Islet precursor cell (in vitro differentiated cells): ENCODE results near the gene HTR3C.
A peak's percentile ranks its signal among the peaks of the same experiment; 100 is the strongest.
"Not testable (repeated sequence)": the region's sequence is repeated elsewhere in the genome, so short reads cannot be mapped to it uniquely, and the experiment has no call there.

Experiments
- DNase-seq: peaks from one replicate; pipeline ENCODE4 v3.0.0-alpha.2; 2018

HTR3C gene, protein sequence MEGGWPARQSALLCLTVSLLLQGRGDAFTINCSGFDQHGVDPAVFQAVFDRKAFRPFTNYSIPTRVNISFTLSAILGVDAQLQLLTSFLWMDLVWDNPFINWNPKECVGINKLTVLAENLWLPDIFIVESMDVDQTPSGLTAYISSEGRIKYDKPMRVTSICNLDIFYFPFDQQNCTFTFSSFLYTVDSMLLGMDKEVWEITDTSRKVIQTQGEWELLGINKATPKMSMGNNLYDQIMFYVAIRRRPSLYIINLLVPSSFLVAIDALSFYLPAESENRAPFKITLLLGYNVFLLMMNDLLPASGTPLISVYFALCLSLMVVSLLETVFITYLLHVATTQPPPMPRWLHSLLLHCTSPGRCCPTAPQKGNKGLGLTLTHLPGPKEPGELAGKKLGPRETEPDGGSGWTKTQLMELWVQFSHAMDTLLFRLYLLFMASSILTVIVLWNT

DNA sequence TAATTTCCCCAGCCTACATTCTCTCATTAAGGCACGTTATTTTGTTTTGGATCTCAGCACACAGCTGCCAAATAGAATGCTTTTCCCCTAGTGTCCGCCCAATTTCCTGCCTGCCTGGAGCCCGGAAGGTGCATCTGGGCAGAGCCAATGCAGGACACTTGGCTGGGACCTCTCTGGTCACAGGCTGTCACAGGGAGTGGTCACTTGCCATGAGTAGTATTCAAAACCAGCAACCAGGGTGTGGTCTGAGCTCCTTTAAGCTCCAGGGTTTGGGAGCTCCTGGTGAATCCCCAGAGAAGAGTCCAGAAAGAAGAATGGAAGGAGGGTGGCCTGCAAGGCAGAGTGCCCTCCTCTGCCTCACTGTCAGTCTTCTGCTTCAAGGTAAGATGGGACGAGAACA is at the start of gene HTR3C:
Gene HTR3C, plus strand, starts transcription at position 281 of the 400 bp plus-strand sequence. Its CDS starts 34 bp downstream, at position 315.
- no peak for DNase-seq

DNA sequence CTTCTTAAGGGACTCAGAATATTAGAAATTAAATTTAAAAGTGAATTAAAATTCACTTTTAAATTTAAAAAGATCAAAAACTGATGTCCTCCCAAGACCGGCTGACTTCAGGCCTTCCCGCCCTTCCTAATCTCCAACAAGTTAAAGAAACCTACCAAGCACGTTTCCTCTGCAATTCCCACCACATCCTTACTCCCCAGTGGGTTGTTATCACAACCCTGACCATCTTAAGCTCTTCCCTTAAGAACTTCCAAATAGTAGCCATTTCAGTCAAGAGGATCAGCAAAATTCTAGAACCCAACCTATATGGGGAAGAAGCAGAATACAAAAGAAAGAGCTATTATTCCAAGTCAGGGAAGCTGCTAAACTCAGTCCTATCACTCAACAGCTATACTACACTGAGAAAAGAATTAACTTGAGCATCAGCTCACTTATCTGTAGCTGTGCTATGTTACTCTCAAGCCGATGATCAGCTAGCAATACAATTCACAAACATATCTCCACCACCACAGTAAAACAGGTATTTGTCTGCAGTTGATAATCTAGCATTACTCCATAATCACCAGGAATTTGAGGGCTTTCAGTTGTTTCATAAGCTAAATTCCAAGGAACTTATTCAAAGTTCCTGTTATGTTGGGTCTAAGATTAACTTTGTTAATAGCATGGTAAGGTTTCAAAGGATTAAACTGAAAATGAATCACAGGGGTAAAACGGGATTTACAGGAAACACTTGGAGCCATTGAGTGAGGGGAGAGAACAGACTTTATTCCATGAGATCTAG is 49.5 kb upstream of the HTR3C start:
- no peak for DNase-seq

DNA sequence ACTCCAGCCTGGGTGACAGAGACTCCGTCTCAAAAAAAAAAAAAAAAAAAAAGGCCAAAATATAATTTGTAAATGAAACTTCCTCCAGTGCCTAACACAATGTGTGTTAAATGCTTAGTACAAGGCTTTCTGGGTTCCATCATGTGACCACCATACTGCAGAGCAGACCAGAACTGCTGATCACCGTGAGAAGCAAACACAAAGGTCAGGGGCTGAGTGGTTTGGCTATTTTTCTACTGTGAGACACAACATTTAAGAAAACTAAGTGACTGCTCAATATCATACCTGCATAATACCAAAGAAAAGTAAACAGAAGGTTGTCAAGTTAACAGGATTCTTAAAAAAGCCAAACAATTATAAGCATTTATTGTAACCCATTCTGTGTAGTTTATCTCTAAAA is 48.4 kb upstream of the HTR3C start:
- DNase-seq = no peak

DNA sequence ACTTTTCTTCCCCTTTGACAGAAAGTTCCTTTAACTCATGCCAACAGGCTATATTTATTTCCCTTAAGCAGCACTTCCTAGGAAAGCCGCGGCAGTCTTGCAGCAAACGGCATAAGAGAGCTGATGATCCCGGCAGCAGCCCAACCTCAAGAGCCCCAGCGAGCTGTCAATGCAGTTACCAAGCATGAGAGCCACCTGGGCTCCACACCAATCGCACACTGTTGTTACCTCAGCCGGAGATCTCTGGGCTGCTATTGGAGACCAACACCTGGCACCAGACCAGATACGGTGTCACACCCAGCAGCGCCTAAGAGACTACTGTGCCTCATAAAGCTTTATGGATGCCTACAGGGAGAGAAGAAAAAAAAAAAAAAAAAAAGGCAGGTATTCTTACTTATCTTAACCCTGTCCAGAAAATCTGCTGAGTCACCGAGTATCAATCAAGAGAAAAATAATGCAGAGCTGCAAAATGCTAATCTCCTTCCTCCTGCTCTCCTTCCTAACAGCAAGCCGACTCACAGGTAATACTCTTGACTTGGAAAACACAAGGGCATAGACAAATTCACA is 46.8 kb upstream of the HTR3C start:
- DNase-seq = peak; percentile 71

DNA sequence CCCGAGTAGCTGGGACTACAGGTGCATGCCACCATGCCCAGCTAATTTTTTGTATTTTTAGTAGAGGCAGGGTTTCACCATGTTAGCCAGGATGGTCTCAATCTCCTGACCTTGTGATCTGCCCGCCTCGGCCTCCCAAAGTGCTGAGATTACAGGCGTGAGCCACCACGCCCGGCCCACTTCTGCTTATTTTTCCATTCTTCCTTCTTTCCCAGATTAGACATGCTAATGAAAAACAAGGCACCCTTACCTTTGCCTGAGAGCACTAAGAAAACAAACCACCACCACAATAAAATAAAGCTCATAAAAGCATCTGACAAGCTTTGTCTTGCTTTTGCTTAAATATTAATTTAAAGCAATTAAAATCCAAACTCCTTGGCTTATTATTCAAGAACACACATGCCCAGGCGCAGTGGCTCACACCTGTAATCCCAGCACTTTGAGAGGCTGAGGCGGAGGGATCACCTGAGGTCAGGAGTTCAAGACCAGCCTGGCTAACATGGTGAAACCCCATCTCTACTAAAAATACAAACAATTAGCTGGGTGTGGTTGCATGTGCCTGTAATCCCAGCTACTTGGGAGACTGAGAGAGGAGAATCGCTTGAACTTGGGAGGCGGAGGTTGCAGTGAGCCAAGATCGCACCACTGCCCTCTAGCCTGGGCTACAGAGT is 45.6 kb upstream of the HTR3C start:
- not testable (repeated sequence) for DNase-seq

DNA sequence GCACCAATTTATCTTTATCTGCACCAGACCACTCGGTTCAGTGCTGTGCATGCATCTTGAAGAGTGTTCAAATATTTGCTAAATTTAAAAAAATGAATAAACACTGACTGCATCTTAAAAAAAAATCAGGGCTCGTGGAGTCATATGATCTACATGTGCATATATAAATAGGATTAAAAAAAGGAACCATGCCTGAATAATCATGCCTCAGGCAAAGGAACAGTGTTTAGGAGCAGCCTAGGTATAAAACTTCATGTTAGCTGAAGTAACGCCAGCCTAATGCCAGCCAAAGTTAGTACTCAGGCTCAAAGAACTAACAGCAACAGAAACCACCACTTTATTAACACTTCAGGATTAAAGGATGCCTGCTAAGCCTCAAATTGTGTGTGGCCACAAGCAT is 44.7 kb upstream of the HTR3C start:
- DNase-seq = no peak

DNA sequence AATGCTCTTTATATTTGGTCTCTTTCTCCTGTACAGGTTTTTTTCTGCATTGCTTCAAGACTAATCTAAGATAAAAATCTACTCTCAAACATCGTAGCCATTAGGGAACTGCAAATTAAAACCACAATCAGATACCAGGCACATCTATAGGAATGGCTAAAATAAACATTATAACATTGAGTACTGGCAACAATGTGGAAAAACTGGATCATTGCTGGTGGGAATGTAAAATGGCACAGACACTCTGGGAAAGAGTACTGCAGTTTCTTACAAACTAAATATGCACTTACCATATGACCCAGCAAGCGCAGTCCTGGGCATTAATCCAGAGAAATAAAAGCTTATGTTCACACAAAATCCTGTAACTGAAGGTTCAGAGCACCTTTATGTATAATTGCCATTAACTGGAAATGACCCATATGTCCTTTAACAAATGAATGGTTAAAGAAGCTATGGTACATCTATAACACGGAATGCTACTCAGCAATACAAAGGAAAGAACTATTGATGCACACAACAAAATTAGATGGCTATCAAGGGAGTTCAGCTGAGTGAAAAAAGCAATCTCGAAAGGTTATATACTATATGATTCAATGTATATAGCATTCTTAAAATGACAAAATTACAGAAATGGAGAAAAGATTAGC is 41.5 kb upstream of the HTR3C start:
- DNase-seq = no peak

DNA sequence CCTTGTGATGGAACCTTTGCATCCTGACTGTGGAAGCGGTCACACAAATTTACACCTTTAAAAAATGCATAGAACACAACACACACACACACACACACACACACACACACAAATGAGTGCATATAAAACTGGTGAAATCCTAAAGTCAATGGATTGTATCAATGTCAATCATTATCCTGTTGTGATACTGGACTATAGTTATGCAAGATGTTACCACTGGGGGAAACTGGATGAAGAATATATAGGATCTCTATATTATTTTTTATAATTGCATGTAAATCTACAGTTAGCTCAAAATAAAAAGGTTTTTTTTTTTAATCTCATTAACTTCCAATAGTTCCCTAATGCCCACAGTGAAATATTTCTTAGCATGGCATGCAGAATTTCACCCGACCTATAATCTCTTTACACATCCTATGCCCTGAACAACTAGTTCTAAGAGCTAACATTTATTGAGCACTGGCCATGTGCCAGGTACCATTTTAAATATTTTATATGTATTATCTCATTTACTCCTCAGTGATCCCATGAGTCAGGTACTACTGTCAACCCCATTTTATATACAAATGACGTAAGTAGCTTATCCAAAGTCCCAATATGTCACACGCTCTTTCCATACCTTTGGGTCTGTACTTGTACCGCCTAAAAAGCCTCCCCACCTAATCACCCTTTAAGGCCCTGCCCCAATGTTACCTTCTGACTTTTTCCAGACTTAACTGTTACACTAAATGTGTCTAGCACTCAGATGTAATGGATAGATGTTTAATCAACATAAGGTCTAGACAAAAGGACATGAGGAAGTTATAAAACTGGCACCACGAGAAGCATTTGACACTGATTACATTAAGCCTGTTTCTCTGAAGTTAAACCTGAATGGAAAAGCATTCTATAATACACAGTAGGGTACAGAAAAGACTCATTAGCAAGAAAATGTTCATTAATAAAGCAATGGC is 40.6 kb upstream of the HTR3C start:
- no peak for DNase-seq

DNA sequence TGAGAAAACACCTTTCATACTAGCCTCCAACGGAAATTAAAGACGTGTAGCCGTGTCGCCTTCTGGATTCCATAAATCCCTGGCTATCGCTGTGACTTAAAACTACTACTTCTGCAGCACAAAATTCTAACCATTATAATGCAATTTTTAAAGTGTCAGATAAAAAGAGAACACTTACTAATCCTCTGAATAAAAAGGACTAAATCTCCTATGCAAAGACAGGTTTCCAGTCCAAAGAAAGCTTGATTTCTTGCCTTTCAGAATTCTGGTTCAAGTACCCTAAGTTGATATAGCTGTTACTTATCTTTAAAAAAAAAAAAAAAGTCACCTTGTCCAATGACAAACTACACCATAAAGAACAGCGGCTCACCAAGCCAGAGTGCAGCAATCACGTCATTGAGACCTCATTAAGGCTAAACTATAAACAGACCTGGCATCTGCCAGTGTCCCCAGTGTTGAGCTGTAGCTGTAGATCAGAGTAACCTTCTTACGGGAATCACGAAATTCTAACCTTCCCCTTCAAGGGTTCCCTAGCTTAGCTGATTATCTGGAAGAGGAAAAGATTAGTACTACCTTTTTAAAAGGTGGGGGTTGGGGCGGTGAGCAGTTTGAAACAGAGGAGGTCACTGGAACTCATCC is 37.3 kb upstream of the HTR3C start:
- DNase-seq = peak; percentile 65

DNA sequence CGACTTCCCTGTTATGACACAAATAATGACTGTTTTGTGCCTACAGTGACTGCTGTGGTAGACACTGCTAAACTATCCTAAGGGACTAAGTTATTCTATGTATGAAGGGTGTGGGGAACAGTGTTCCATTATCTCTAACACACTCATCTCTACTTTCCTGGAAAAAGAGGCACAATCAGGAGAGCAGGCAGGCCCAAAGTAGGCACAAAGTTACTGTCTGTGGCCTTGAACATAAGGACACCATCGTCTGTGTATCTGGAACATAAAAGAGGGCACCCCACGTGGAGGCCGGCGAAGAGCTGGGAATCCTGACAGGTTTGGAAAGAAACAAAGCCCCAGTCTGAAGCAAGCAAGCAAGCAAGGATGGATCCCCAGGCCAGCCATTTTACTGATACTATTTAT is 36.7 kb upstream of the HTR3C start:
- no peak for DNase-seq

DNA sequence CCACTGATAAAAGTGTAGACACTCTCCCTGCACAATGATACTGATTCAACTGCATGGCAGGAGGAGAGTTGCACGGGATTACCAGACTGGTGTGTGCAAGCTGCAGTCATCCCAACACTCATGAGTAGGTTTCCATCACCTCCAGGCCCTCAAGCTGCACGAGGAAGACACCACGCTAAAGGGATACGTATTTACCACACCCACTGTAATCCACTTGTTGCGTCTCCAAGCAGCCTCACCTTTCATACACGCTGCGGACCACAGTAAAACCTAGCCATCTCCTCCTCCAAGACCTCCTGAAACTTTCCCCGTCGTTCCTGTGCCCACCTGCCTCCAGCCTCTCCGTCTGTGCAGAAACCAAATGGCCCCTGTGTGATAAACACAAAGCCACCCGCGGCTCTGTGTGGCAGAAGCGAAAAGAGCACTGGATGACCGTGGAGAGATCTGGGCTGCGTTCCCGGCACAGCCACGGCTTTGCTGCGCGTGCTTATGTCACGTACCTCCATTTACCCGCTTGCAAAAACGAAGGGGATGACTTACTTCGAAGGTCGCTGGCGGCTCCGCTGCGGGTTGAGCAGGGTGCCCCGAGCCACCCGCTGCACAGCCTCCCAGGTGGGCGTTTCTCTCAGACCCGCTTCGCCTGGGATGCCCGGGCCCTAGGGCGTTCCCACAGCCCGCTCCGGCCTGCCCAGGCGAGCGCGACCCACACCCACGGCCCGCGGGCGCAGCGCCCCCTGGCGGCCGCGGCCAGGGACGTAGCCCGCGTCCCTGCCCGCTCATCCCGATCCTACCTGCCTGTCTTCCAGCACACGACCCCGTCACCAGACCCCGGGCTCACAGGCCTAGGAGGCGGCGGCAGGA is 35.8 kb upstream of the HTR3C start:
- DNase-seq = peak; percentile 83

DNA sequence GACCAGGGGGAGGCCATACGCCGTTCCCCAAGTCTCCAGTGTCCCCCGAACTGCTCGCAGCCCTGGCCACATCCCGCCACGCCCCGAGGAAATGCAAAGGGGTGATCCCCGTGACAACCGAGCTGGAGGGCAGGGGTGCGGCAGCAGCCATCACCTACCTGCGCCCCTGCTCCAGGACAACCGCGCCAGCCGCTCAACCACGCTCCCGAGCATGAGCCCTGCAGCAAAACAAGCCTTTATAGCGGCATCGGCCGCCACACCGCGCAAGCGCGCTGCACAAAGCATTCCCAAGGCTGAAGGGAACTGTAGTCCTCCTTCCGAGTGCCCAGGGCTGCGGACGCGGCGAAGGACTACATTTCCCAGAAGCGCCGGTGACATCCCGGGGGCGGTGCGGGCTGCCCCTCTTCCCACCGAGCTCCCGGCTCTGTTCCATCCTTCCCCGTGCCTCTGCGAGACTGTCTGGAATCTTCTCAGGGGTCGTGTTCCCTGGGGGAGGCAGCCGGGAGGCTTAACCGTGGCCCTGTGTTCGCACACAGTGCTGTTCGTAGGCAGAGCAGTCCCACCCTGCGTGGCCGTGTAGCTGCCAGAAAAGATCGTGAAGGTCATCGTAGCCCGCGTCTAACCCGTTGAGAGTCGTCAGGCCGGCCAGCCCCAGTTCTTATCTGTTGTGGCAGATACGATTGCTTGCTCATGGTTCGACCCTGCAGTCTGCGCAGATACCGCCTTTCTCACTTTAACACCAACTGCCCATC is 35.0 kb upstream of the HTR3C start, which contains the start of gene ABCC5:
Gene ABCC5, minus strand, starts transcription at position 213 of the 752 bp plus-strand sequence. CDS start 3,492 bp downstream, outside the sequence.
- DNase-seq = peak; percentile 98

DNA sequence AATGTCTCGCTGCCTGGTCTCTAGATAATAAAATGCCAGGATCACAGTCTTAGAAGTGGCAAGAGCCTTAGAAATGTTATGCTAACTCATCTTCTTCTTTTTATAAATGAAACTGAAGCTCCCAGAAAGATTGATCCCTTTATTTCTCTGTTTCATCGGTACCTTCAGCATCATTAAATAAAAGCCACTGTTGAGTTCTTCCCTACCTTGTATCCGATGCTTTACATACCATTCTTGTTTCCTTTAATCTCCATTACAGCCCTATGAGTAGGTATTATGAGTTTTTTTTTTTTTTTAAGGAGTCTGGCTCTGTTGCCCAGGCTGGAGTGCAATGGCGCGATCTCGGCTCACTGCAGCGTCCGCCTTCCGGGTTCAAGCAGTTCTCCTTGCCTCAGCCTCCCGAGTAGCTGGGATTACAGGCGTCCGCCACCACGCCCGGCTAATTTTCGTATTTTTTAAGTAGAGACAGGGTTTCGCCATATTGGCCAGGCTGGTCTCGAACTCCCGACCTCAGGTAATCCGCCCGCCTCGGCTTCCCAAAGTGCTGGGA is 34.3 kb upstream of the HTR3C start:
- DNase-seq = no peak

DNA sequence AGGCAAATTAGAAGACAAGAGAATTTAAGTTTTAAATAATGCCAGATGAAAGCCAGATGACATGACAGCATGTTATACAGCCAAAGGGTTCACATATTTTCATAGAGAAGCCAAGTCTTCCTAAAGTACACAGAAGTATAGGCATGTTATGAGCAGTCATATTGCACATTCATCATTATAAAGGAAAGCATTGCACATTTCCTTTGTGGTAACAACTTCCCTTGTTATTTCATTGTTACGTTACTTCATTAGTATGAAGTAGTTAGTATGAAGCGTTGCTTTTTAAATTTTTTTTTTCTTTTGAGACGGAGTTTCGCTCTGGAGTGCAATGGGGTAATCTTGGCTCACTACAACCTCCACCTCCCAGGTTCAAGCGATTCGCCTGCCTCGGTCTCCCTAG is 30.5 kb upstream of the HTR3C start:
- no peak for DNase-seq

DNA sequence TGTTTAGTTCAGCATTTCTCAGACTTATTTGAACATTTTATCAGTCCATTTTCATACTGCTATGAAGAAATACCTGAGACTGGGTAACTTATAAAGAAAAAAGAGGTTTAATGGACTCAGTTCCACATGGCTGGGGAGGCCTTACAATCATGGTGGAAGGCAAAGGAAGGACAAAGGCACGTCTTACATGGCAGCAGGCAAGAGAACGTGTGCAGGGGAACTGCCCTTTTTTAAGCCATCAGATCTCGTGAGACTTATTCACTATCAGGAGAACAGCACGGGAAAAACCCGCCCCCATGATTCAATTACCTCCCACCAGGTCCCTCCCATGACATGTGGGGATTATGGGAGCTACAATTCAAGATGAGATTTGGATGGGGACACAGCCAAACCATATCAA is 27.6 kb upstream of the HTR3C start:
- not testable (repeated sequence) for DNase-seq

DNA sequence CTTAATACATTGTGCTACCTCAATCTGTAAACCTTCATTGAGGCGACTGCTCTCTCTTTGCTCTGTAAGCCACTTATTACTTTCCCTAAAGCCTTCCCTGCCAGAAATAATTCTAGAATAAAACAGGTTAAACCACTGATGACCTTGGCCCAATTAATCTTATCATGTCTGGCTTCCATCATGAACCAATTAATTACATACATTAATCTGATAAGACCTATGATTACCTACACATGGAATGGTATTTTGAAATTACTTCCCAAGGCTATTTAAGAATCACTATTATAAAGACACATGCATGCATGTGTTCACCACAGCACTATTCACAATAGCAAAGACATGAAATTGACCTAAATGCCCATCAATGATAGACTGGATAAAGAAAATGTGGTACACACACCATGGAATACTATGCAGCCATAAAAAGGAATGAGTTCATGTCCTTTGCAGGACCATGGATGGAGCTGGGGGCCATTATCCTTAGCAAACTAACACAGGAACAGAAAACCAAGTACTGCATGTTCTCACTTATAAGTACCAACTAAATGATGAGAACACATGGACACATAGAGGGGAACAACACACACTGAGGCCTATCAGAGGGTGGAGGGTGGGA is 24.5 kb upstream of the HTR3C start:
- not testable (repeated sequence) for DNase-seq

DNA sequence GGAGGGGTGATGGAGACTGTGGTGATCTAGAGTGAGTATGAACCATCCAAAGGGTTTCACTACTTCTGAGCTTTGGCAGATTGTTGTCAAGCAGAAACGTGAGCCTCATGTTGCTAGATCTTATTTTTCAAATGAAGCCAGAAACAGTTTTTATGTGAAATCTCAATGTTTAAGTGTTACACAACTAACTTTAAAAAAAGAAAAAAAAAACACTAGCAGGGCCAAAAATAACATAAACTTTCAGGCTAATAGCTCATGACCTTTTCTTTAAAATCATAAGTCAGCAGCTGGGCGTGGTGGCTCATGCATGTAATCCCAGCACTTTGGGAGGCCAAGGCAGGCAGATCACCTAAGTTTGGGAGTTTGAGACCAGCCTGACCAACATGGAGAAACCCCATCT is 23.4 kb upstream of the HTR3C start:
- DNase-seq = no peak

DNA sequence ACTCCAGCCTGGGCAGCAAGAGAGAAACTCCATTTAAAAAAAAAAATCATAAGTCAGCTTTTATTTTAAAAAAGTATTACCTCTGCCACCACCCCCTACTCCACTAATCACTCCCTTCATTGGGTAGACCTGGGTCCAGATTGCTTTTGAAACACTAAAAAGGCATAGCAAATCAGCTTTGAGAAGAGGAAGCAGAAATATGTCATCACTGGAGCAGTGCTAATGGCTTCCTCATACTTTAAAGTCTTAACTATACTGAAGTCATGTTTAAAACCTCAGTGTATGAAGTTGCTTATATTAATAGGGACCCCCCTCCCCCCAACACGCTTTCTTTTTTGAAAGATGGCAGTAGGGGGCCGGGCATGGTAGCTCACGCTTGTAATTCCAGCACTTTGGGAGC is 22.3 kb upstream of the HTR3C start:
- peak; percentile 6 for DNase-seq
